ENCODE data around the gene SOX14.

SOX14 gene

DNA sequence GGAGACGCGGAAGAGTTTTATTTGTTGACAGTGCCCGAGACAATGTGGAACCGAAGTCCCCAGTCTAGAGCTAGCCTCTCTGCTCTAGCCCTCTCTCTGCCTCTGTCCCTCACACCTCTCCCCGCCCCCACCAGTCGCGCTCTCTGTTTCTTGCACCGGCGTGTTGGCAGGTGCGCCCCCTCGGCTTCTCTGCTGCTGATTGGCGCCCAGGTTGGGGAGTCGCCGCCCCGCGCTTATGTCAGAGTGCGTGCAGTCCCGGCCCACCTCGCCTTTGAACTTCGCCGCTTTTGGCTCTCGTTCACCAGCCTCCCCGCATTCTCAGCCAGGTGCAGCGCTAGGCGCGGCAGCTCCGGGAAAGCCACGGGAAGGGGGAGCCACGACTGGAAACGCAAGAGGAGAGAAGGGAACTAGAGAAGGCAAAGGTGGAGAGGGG, at the start of gene SOX14:
TSS of gene SOX14 (plus strand) at position 315 of the 433 bp plus-strand sequence. CDS start 470 bp downstream, outside the sequence.
- no peak for DNase-seq (ENCODE audit: low read depth in 2 of 2)

DNA sequence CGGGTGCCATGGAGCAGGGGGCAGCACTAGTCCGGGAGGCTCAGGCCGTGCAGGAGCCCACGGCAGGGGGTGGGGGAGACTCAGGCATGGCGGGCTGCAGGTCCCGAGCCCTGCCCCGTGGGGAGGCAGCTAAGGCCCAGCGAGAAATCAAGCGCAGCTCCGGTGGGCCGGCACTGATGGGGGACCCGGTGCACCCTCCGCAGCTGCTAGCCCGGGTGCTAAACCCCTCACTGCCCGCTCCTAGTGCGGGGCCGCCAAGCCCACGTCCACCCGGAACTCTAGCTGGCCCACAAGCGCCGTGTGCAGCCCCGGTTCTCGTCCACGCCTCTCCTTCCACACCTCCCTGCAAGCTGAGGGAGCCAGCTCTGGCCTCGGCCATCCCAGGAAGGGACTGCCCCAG, 49.6 kb upstream of the SOX14 start:
- DNase-seq (ENCODE audit: low read depth in 2 of 2): no peak

DNA sequence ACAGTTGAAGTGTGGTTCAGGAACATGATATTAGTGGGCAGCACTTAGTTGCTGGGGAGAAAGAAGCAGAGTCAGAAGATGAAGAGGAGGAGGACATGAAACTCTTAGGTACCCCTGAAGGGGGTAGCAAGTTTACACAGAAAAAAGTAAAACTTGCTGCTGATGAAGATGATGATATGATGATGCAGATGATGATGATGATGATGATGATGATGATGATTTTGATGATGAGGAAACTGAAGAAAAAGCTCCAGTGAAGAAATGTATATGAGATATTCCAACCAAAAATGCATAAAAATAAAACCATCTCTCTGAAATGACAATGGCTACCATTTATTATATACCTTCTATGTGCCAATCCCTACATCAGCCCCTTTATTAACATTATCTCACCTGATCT, 39.9 kb upstream of the SOX14 start:
- DNase-seq (ENCODE audit: low read depth in 2 of 2): no peak

DNA sequence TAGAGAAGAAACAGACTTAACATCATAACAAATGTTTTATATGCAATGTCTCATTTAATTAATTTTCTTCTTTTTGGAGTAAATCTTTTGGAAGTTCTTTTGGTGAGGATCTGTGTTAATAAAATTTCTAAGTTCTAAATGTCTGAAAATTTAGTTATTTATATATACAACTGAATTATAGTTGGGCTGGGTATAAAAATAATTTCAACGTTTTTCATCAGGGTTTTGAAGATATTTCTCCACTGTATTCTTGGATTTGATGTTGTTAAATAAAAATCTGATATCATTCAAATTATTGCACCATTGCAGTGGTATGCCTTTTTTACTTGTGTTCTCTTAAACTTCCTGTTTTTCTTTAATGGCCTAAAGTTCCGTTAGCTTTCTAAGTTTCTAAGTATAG, 26.9 kb upstream of the SOX14 start:
- no peak for DNase-seq (ENCODE audit: low read depth in 2 of 2)

- DNase-seq (ENCODE audit: low read depth in 2 of 2): no peak
Observed at GRCh38 chr3:137738710-137739109, 25.4 kb upstream of the SOX14 start.

DNA sequence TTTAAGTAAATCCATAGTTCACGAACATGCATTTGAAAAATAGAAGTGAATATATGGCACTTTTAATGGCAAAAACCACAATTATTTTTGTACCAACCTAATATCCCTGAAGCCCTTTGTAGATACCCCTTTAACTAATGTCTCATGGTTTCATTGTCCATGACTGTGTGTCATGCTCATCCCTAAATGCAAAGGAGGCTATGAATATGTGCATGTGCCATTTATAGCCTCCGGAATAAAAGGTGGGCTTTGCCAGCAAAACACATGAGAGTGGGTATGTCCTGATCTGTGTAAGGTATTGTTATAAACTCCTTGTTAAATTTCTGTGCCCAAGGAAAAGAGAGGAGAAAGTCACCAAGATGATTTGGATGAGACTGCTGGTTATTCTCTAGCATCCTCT, 20.5 kb upstream of the SOX14 start:
- DNase-seq (ENCODE audit: low read depth in 2 of 2): no peak

GRCh38 chr3:137746808-137747207, 17.3 kb upstream of the SOX14 start:
- no peak for DNase-seq (ENCODE audit: low read depth in 2 of 2)

DNA sequence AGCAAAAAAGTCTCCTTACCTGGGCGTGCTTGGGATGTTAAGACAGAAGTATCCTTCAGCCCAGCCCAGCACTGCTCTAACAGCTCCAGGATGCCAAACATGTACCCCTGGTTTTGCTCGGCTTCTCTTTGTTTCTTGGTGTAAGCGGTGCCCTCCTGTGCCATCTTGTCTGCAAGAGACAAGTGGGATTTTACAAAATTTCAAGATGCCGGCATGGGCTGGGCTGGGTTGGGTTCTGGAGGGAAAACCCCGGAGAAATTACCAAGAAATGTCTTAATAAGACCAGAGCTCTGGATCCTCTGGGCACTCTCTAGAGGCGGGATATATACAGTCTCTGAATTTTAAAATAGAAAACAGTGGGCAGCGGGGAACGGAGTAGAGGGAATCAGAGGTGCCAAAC, 4.6 kb upstream of the SOX14 start:
- no peak for DNase-seq (ENCODE audit: low read depth in 2 of 2)

GRCh38 chr3:137760341-137761098, 3.6 kb upstream of the SOX14 start:
- no peak for DNase-seq (ENCODE audit: low read depth in 2 of 2)

DNA sequence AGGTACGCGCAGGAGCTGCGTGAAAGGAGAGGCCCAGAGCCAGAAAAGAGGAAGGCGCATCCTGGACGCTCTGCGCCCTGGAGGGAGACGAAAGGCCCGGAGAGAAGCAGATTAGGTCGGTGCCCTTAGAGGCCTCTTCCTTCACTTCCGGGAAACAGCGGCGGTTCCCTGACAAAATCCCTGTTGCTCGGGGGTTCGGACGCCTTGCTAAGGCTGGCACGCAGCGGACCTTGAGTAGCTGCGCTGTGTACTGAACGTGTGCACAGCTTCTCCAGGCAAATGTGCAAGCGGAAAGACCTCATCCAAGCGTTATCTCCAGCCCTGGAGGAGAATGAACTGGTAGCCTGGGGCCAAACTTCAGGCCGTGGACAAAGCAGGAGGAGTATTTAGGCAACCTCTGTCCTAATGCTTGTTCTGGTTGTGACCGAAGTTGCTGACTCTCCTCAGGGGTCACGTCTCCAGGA, 3.0 kb upstream of the SOX14 start:
- no peak for DNase-seq (ENCODE audit: low read depth in 2 of 2)

DNA sequence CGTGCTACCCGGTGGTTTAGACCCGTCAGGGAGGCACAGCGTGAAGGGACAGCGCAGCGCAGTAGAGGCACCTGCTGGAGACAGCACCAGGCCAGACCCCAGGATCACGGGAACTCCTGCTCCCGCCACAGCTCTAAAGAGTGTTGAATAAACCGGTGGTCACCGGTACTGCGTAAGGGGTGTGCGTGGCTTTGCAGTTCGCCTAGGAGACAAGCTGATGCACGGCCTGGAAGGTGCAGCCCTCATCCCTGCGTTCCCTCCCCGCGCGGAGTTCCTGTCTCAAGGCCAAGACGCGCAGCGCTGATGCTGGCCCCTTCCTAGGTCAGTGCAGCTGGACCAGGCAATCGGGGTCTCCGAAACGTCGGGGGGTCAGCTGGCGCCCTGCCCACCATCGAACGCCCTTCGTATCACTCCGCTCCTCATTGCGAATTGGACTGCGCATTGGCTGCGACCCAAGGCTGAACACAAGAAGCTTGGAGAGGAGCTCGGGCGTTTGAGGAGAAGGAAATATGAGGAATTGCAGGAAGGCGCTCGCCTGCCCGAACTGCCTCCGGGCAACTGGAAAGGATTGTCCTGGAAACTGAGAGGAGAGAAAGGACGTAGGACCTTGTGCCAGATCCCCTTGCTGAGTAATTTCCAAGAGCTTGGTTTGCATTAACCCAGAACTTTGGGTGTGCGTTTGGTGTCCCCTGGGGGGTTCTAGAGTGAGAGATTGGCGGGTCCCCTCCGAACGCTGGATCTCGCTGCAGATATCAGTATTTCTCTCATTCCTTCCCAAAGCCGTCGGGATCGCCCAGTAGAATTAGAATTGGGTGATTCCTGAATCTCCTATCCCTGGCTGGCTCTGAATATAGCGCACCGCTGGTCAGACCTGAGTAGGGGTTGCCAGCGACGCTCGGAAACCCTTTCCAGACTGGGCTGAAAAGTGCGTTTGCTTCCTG, 2.3 kb upstream of the SOX14 start:
- no peak for DNase-seq (ENCODE audit: low read depth in 2 of 2)

GRCh38 chr3:137762674-137763593, 1.2 kb upstream of the SOX14 start:
- DNase-seq (ENCODE audit: low read depth in 2 of 2): no peak

DNA sequence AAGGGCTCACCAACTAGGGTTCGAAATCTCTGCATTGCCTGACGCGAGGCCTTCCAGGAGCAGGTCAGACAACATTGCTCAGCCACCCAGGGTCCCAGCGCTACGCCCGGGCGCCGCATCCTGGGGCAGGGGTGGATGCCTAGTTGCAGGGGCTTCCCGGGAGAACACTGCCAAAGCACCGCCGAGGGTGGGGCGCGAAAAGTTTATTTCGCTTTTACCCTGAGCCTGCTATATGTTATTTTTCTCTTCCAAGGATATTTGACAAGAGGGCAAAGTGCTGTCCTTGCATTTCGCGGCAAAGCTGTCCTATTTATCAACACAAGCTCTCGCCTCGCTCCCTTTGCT, 549 bp upstream of the SOX14 start:
- no peak for DNase-seq (ENCODE audit: low read depth in 2 of 2)

DNA sequence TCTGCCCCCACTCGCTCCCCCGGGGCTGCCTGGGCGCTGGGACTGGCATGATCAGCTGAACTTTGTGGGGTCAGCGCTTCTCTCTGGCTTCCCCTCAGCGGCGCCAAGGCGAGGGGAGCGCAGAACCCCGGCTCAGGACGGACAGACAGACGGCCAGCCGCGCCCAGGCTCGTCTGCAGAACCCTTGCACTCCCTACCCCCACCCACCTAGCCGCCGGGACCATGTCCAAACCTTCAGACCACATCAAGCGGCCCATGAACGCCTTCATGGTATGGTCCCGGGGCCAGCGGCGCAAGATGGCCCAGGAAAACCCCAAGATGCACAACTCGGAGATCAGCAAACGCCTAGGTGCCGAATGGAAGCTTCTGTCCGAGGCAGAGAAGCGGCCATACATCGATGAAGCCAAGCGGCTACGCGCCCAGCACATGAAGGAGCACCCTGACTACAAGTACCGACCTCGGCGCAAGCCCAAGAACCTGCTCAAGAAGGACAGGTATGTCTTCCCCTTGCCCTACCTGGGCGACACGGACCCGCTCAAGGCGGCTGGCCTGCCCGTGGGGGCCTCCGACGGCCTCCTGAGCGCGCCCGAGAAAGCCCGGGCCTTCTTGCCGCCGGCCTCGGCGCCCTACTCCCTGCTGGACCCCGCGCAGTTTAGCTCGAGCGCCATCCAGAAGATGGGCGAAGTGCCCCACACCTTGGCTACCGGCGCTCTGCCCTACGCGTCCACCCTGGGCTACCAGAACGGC, 621 bp downstream of the SOX14 start:
- no peak for DNase-seq (ENCODE audit: low read depth in 2 of 2)

DNA sequence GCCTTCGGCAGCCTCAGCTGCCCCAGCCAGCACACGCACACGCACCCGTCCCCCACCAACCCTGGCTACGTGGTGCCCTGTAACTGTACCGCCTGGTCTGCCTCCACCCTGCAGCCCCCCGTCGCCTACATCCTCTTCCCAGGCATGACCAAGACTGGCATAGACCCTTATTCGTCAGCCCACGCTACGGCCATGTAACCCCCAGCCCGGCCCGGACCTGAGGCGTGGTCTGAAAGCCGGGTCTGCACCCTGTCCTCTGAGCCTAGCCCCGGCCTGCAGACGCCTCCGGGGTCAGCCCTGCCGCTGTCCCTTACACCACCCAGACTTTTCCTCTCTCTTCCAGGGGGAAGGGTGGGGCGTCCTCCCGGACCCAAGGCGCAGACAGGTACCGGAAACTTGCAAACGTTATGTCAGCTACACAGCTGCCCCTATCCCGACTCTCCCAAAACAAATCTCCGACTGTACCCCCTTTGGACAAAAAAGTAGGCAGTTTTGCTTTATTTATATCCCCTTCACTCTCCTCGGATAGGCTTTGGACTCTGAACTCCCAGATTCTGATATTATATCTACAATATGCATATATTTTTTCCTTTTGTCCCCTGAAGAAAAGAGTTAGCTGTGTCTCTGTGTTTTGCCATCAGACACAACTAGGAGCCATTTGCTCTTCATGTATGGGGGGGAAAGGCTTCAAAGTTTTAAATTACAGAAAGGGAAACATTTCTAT, 1.4 kb downstream of the SOX14 start:
- no peak for DNase-seq (ENCODE audit: low read depth in 2 of 2)

GRCh38 chr3:137766041-137766875, 2.1 kb downstream of the SOX14 start:
- no peak for DNase-seq (ENCODE audit: low read depth in 2 of 2)

- DNase-seq (ENCODE audit: low read depth in 2 of 2): no peak
Observed at GRCh38 chr3:137766876-137767537, 2.9 kb downstream of the SOX14 start.

DNA sequence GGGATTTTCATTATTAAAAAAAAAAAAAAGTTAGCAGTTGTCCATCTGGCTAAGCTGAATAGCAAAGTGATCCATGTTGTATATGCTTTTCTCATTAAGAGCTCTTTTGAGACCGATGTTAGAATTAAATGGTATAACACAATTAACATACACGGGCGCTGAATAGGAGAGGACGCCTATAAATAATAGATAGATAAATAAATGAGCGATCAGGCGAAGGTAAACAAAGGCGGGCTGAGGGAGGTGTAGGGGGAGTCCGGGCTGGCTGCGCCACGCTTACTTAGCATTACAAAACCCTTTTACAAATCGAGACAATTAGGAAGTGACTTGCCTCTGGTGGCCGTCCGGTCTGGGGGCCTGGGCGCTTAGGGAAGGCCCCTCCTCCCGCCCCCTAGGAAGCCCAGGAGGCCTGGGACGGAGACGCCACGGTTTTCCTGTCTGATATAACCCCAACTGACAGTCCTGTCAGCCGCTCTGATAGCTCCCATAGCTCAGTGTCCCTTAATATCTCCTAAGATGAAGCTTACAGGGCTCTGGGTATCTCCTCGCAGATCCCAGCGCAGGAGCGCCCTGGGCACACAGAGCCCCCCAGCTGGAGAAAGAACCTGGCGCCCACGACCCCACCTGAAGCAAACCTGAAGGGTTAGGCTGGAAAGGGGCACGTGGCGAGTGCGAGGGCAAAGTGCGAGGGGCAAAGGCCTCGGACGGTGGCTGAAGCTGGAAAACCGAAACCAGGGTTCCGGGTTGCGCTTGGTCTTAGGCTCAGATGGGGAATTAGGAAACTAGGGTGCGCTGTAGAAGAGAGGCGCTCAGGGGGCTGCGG, 3.6 kb downstream of the SOX14 start:
- DNase-seq (ENCODE audit: low read depth in 2 of 2): no peak
